Activated CD4-positive, alpha-beta T cell treated with anti-CD3 and anti-CD28 coated beads, Interleukin-2, amount 50 U/mL, for 4 hours (primary cell): Measurements from ENCODE around the gene VCL.
"Not testable (repeated sequence)": the region's sequence is repeated elsewhere in the genome, so short reads cannot be mapped to it uniquely, and the experiment has no call there.

Source experiments
- DNase-seq, 2 experiments: peaks; one replicate each; pipeline ENCODE4 v3.0.0-alpha.2; 2020

Gene VCL

GRCh38 chr10:74011017-74011416, 13.1 kb downstream of the VCL start:
- DNase-seq = no peak

GRCh38 chr10:74011770-74012169, 13.9 kb downstream of the VCL start:
- DNase-seq = no peak

GRCh38 chr10:74012480-74012879, 14.6 kb downstream of the VCL start:
- no peak for DNase-seq

- no peak for DNase-seq
These were observed 15.1 kb downstream of the VCL start for GRCh38 chr10:74013004-74013403.

GRCh38 chr10:74014574-74014973, 16.7 kb downstream of the VCL start:
- DNase-seq = not testable (repeated sequence)

- DNase-seq = no peak
These were observed 20.3 kb downstream of the VCL start for GRCh38 chr10:74018241-74018640.

GRCh38 chr10:74021248-74022055, 23.5 kb downstream of the VCL start:
- DNase-seq = no peak

- no peak for DNase-seq
These were observed 25.2 kb downstream of the VCL start for GRCh38 chr10:74022926-74023629.

- no peak for DNase-seq
These were observed 26.7 kb downstream of the VCL start for GRCh38 chr10:74024600-74024999.

GRCh38 chr10:74025380-74025978, 27.6 kb downstream of the VCL start:
- no peak for DNase-seq

- no peak for DNase-seq
These were observed 28.6 kb downstream of the VCL start for GRCh38 chr10:74026428-74027015.

- DNase-seq = no peak
These were observed 29.8 kb downstream of the VCL start for GRCh38 chr10:74027702-74028101.

GRCh38 chr10:74029943-74030342, 32.0 kb downstream of the VCL start:
- no peak for DNase-seq

GRCh38 chr10:74032208-74032607, 34.3 kb downstream of the VCL start:
- not testable (repeated sequence) for DNase-seq

GRCh38 chr10:74032900-74033655, 35.2 kb downstream of the VCL start:
- DNase-seq = no peak

- DNase-seq = no peak
These were observed 35.8 kb downstream of the VCL start for GRCh38 chr10:74033702-74034101.

- no peak for DNase-seq
These were observed 36.4 kb downstream of the VCL start for GRCh38 chr10:74034301-74034700.

GRCh38 chr10:74035303-74035702, 37.4 kb downstream of the VCL start:
- no peak for DNase-seq

GRCh38 chr10:74036474-74036873, 38.6 kb downstream of the VCL start:
- DNase-seq = no peak

- no peak for DNase-seq
These were observed 41.7 kb downstream of the VCL start for GRCh38 chr10:74039561-74040145.

- no peak for DNase-seq
These were observed 42.5 kb downstream of the VCL start for GRCh38 chr10:74040200-74041126.
